ENCODE measurements around the gene PIP5K1B.

PIP5K1B gene

GRCh38 chr9:68832861-68833518 is 128.0 kb downstream of the PIP5K1B start:
- Histone ChIP-seq H3K9me3 (no peaks in the 10 kb centered on the region), H3K4me3 (no peak overlapping the region), H3K27me3 (ENCODE audit: low read depth) (peaks cover 6% of the 10 kb centered on the region), H3K4me1 (no peaks in the 10 kb centered on the region), H3K36me3 (replicated peaks) (no peaks in the 10 kb centered on the region)
- in situ Hi-C loops (cut with MboI; ENCODE audit: low sequenced_read_pairs) = loop anchor here (25.0 kb wide), 2 partner anchors 121 to 246 kb away; partner anchors contain the start of gene PIP5K1B
- no peak for DNase-seq (ENCODE audit: low spot score in 2 of 2)

GRCh38 chr9:68834931-68835520 is 130.0 kb downstream of the PIP5K1B start:
- in situ Hi-C loops (cut with MboI; ENCODE audit: low sequenced_read_pairs) = loop anchor here (25.0 kb wide), 2 partner anchors 123 to 248 kb away; partner anchors contain the start of gene PIP5K1B
- Histone ChIP-seq H3K4me3 (no peak overlapping the region), H3K9me3 (no peaks in the 10 kb centered on the region), H3K4me1 (no peaks in the 10 kb centered on the region), H3K27me3 (ENCODE audit: low read depth) (peaks cover 5% of the 10 kb centered on the region), H3K36me3 (replicated peaks) (no peaks in the 10 kb centered on the region)
- no peak for DNase-seq (ENCODE audit: low spot score in 2 of 2)

- Histone ChIP-seq H3K9me3 (no peaks in the 10 kb centered on the region), H3K27me3 (ENCODE audit: low read depth) (peaks cover 5% of the 10 kb centered on the region), H3K4me1 (no peaks in the 10 kb centered on the region), H3K4me3 (no peak overlapping the region), H3K36me3 (replicated peaks) (no peaks in the 10 kb centered on the region)
- no peak for DNase-seq (ENCODE audit: low spot score in 2 of 2)
- in situ Hi-C loops (cut with MboI; ENCODE audit: low sequenced_read_pairs) = loop anchor here (25.0 kb wide), 2 partner anchors 124 to 249 kb away; partner anchors contain the start of gene PIP5K1B
Observed at GRCh38 chr9:68836788-68837187, 131.7 kb downstream of the PIP5K1B start.

GRCh38 chr9:68838245-68838644 is 133.2 kb downstream of the PIP5K1B start:
- no peak for DNase-seq (ENCODE audit: low spot score in 2 of 2)
- H3K9me3 ChIP-seq = no peaks in the 10 kb centered on the region
- in situ Hi-C loops (cut with MboI; ENCODE audit: low sequenced_read_pairs) = loop anchor here (25.0 kb wide), 2 partner anchors 126 to 251 kb away; partner anchors contain the start of gene PIP5K1B
- no peak overlapping the region for H3K4me3 ChIP-seq
- no peaks in the 10 kb centered on the region for H3K36me3 ChIP-seq (replicated peaks)
- peaks cover 5% of the 10 kb centered on the region for H3K27me3 ChIP-seq (ENCODE audit: low read depth)
- H3K4me1 ChIP-seq = no peaks in the 10 kb centered on the region

GRCh38 chr9:68841276-68842052 is 136.4 kb downstream of the PIP5K1B start:
- Histone ChIP-seq H3K4me3 (no peak overlapping the region), H3K4me1 (no peaks in the 10 kb centered on the region), H3K9me3 (no peaks in the 10 kb centered on the region), H3K36me3 (replicated peaks) (no peaks in the 10 kb centered on the region), H3K27me3 (ENCODE audit: low read depth) (no peaks in the 10 kb centered on the region; the same call in 1 of the 2 replicates)
- DNase-seq (ENCODE audit: low spot score in 2 of 2) = no peak
- in situ Hi-C loops (cut with MboI; ENCODE audit: low sequenced_read_pairs) = loop anchor here (25.0 kb wide), 2 partner anchors 129 to 254 kb away; partner anchors contain the start of gene PIP5K1B

- no peaks in the 10 kb centered on the region for H3K4me1 ChIP-seq
- no peak overlapping the region for H3K4me3 ChIP-seq
- H3K9me3 ChIP-seq = no peaks in the 10 kb centered on the region
- H3K36me3 ChIP-seq (replicated peaks) = no peaks in the 10 kb centered on the region
- no peak for DNase-seq (ENCODE audit: low spot score in 2 of 2)
- no peaks in the 10 kb centered on the region; the same call in 1 of the 2 replicates for H3K27me3 ChIP-seq (ENCODE audit: low read depth)
- in situ Hi-C loops (cut with MboI; ENCODE audit: low sequenced_read_pairs) = loop anchor here (25.0 kb wide), 2 partner anchors 130 to 255 kb away; partner anchors contain the start of gene PIP5K1B
Observed at GRCh38 chr9:68842568-68842967, 137.5 kb downstream of the PIP5K1B start.

GRCh38 chr9:68843239-68843638 is 138.2 kb downstream of the PIP5K1B start:
- in situ Hi-C loops (cut with MboI; ENCODE audit: low sequenced_read_pairs) = loop anchor here (25.0 kb wide), 2 partner anchors 131 to 256 kb away; partner anchors contain the start of gene PIP5K1B
- no peak for DNase-seq (ENCODE audit: low spot score in 2 of 2)

GRCh38 chr9:68844157-68844556 is 139.1 kb downstream of the PIP5K1B start:
- in situ Hi-C loops (cut with MboI; ENCODE audit: low sequenced_read_pairs) = loop anchor here (25.0 kb wide), 2 partner anchors 132 to 257 kb away; partner anchors contain the start of gene PIP5K1B
- no peaks in the 10 kb centered on the region for H3K4me1 ChIP-seq
- no peaks in the 10 kb centered on the region for H3K36me3 ChIP-seq (replicated peaks)
- no peaks in the 10 kb centered on the region; the same call in 1 of the 2 replicates for H3K27me3 ChIP-seq (ENCODE audit: low read depth)
- no peak overlapping the region for H3K4me3 ChIP-seq
- H3K9me3 ChIP-seq = no peaks in the 10 kb centered on the region
- DNase-seq (ENCODE audit: low spot score in 2 of 2) = no peak

More at GRCh38 chr9:68843239-68843638, 138.2 kb downstream of the PIP5K1B start:
- Histone ChIP-seq H3K36me3 (replicated peaks) (no peaks in the 10 kb centered on the region), H3K4me1 (no peaks in the 10 kb centered on the region), H3K27me3 (ENCODE audit: low read depth) (no peaks in the 10 kb centered on the region; the same call in 1 of the 2 replicates), H3K9me3 (no peaks in the 10 kb centered on the region), H3K4me3 (no peak overlapping the region)

- H3K4me1 ChIP-seq = no peaks in the 10 kb centered on the region
- in situ Hi-C loops (cut with MboI; ENCODE audit: low sequenced_read_pairs) = loop anchor here (25.0 kb wide), 2 partner anchors 133 to 258 kb away; partner anchors contain the start of gene PIP5K1B
- no peaks in the 10 kb centered on the region for H3K36me3 ChIP-seq (replicated peaks)
- no peak overlapping the region for H3K4me3 ChIP-seq
- peak; percentile 23 to 74 for DNase-seq (ENCODE audit: low spot score in 2 of 2)
- no peaks in the 10 kb centered on the region for H3K9me3 ChIP-seq
- H3K27me3 ChIP-seq (ENCODE audit: low read depth) = no peaks in the 10 kb centered on the region; the same call in 1 of the 2 replicates
Observed at GRCh38 chr9:68844631-68845612, 139.9 kb downstream of the PIP5K1B start.

- Histone ChIP-seq H3K9me3 (no peaks in the 10 kb centered on the region), H3K27me3 (ENCODE audit: low read depth) (no peaks in the 10 kb centered on the region; the same call in 1 of the 2 replicates), H3K36me3 (replicated peaks) (no peaks in the 10 kb centered on the region), H3K4me1 (no peaks in the 10 kb centered on the region), H3K4me3 (no peak overlapping the region)
- in situ Hi-C loops (cut with MboI; ENCODE audit: low sequenced_read_pairs) = loop anchor here (25.0 kb wide), 2 partner anchors 135 to 260 kb away; partner anchors contain the start of gene PIP5K1B
- DNase-seq (ENCODE audit: low spot score in 2 of 2) = no peak
Observed at GRCh38 chr9:68847765-68848164, 142.7 kb downstream of the PIP5K1B start.

- in situ Hi-C loops (cut with MboI; ENCODE audit: low sequenced_read_pairs) = no loop called here
- H3K27me3 ChIP-seq (ENCODE audit: low read depth) = peaks cover 7% of the 10 kb centered on the region; the same call in 1 of the 2 replicates
- H3K9me3 ChIP-seq = no peaks in the 10 kb centered on the region
- no peaks in the 10 kb centered on the region for H3K4me1 ChIP-seq
- H3K36me3 ChIP-seq (replicated peaks) = no peaks in the 10 kb centered on the region
- no peak overlapping the region for H3K4me3 ChIP-seq
- no peak for DNase-seq (ENCODE audit: low spot score in 2 of 2)
Observed at GRCh38 chr9:68851657-68852056, 146.6 kb downstream of the PIP5K1B start.

GRCh38 chr9:68852941-68853340 is 147.9 kb downstream of the PIP5K1B start:
- Histone ChIP-seq H3K4me1 (no peaks in the 10 kb centered on the region), H3K36me3 (replicated peaks) (no peaks in the 10 kb centered on the region), H3K9me3 (no peaks in the 10 kb centered on the region), H3K4me3 (no peak overlapping the region), H3K27me3 (ENCODE audit: low read depth) (peaks cover 10% of the 10 kb centered on the region; the same call in 1 of the 2 replicates)
- no peak for DNase-seq (ENCODE audit: low spot score in 2 of 2)
- in situ Hi-C loops (cut with MboI; ENCODE audit: low sequenced_read_pairs) = no loop called here

All from HAP-1 (cell line).